Endothelial cell of umbilical vein (primary cell): ENCODE data around the gene ABCG2. TPM values are rescaled to one million over a fixed set of nuclear protein-coding genes. Genes with fewer than 3 reads are reported as not detected.

Source experiments
- BruUV-seq: library from RNA; stranded (reverse); fragments of 400-500 nt; replicated peaks from 2 replicates; lab custom pipeline; 2021; lab: Mats Ljungman, UMichigan
- CTCF ChIA-PET: fragments of 300-600, 350-600 bp; sonication (Branson Sonifier 250); formaldehyde crosslinking; loops from one replicate; lab custom pipeline; 2021; ENCODE audit warnings: antibody characterized with exemption, inconsistent platforms; lab: Charles Lee
- POLR2A ChIA-PET: fragments of 300-600, 350-600 bp; sonication (Branson Sonifier 250); formaldehyde crosslinking; loops from one replicate; lab custom pipeline; 2021; ENCODE audit warnings: antibody characterized with exemption, inconsistent platforms; lab: Charles Lee
- DNase-seq: peaks from one replicate; pipeline ENCODE4 v3.0.0-alpha.2; 2011; ENCODE audit warnings: low read depth, low spot score
- FAIRE-seq: peaks from 2 replicates; lab custom pipeline; 2011; peaks lifted over from hg19 to GRCh38; lab: Jason Lieb, UNC
- H2AFZ ChIP-seq: 2 replicates; pipeline ENCODE4 v1.6.0; 2012; ENCODE audit warnings: low read depth, low read length, control low read depth, inconsistent platforms
- H3K27ac ChIP-seq: 2 replicates; pipeline ENCODE4 v1.5.1; 2011; ENCODE audit warnings: low read depth, mild to moderate bottlenecking, control low read depth, low read length, moderate library complexity; ENCODE audit not compliant: insufficient read depth
- H3K27me3 ChIP-seq, 2 experiments: 2 replicates each; pipeline versions ENCODE4 v1.6.0 to v1.6.1; 2011; ENCODE audit warnings: low read length in 2 of 2, mixed read lengths in 1 of 2; ENCODE audit not compliant: control insufficient read depth in 2 of 2, insufficient read depth in 2 of 2
- H3K36me3 ChIP-seq, 2 experiments: 2 replicates in 1 of 2; 3 replicates in 1 of 2; pipeline ENCODE4 v1.5.1; 2011; ENCODE audit warnings: low read length in 2 of 2, mild to moderate bottlenecking in 1 of 2, moderate library complexity in 1 of 2; ENCODE audit not compliant: control insufficient read depth in 2 of 2, insufficient read depth in 2 of 2; ENCODE audit errors: extremely low read depth in 1 of 2
- H3K4me1 ChIP-seq: 3 replicates; pipeline ENCODE4 v1.5.1; 2011; ENCODE audit warnings: mild to moderate bottlenecking, low read length; ENCODE audit not compliant: control insufficient read depth, insufficient read depth; ENCODE audit errors: extremely low read depth
- H3K4me2 ChIP-seq: 2 replicates; pipeline ENCODE4 v1.6.1; 2011; ENCODE audit warnings: low read length, control low read depth, mixed read lengths; ENCODE audit not compliant: insufficient read depth
- H3K4me3 ChIP-seq, 3 experiments: fragments of 200-600 bp in 1 of 3; sonication (generic), shearing (Covaris generic) in 1 of 3; replicated peaks in 1 of 3; 2 replicates each; pipeline ENCODE4 v1.5.1; 2011 to 2016; ENCODE audit warnings: control low read depth in 3 of 3, low read length in 3 of 3, mild to moderate bottlenecking in 2 of 3, inconsistent platforms in 1 of 3, low read depth in 1 of 3, moderate library complexity in 1 of 3; ENCODE audit not compliant: insufficient read depth in 1 of 3
- H3K79me2 ChIP-seq: 2 replicates; pipeline ENCODE4 v1.6.0; 2012; ENCODE audit warnings: low read length, inconsistent platforms; ENCODE audit not compliant: control insufficient read depth, insufficient read depth
- H3K9ac ChIP-seq: replicated peaks from 2 replicates; pipeline ENCODE3; 2011; ENCODE audit warnings: low read length, control low read depth; ENCODE audit not compliant: insufficient read depth; ENCODE audit errors: extremely low read depth
- H3K9me1 ChIP-seq: replicated peaks from 3 replicates; pipeline ENCODE4 v1.6.0; 2011; ENCODE audit warnings: mild to moderate bottlenecking, low read length; ENCODE audit not compliant: control insufficient read depth, insufficient read depth; ENCODE audit errors: extremely low read depth
- H3K9me3 ChIP-seq: replicated peaks from 2 replicates; pipeline ENCODE4 v1.5.1; 2012; ENCODE audit warnings: low read length, inconsistent platforms; ENCODE audit not compliant: control insufficient read depth, insufficient read depth
- H4K20me1 ChIP-seq: replicated peaks from 2 replicates; pipeline ENCODE3; 2011; ENCODE audit warnings: mild to moderate bottlenecking, low read length; ENCODE audit not compliant: control insufficient read depth, insufficient read depth; ENCODE audit errors: extremely low read depth
- EZH2 ChIP-seq: IDR thresholded peaks from 2 replicates; pipeline ENCODE4 v1.6.1; 2012; ENCODE audit warnings: borderline replicate concordance, low read depth, mild to moderate bottlenecking, moderate library complexity, low read length, inconsistent platforms; ENCODE audit not compliant: severe bottlenecking
- FOS ChIP-seq: IDR thresholded peaks from 2 replicates; pipeline ENCODE4 v1.6.1; 2011; ENCODE audit warnings: mild to moderate bottlenecking, low read length, moderate library complexity, borderline replicate concordance; ENCODE audit not compliant: insufficient read depth
- GATA2 ChIP-seq: IDR thresholded peaks from 2 replicates; pipeline ENCODE4 v1.7.0; 2011; ENCODE audit warnings: low read depth, mild to moderate bottlenecking, moderate library complexity, mixed read lengths, low read length; ENCODE audit not compliant: insufficient read length, insufficient read depth
- JUN ChIP-seq: IDR thresholded peaks from 2 replicates; pipeline ENCODE4 v1.6.1; 2011; ENCODE audit warnings: borderline replicate concordance, low read depth; ENCODE audit not compliant: insufficient read length, insufficient read depth
- MAX ChIP-seq: IDR thresholded peaks from 2 replicates; pipeline ENCODE4 v1.6.1; 2011; ENCODE audit not compliant: insufficient read depth, insufficient read length
- MYC ChIP-seq: IDR thresholded peaks from one replicate; pipeline ENCODE4 v1.6.1; 2011; ENCODE audit warnings: mild to moderate bottlenecking, low read depth, low read length
- POLR2A ChIP-seq: IDR thresholded peaks from 2 replicates; pipeline ENCODE4 v1.6.1; 2012; ENCODE audit warnings: low read depth, mild to moderate bottlenecking, control low read depth, low read length
- POLR2AphosphoS5 ChIP-seq: IDR thresholded peaks from 2 replicates; pipeline ENCODE4 v1.6.1; 2012; ENCODE audit warnings: low read depth, mild to moderate bottlenecking, control low read depth, low read length, moderate library complexity; ENCODE audit not compliant: insufficient read depth
- dilution Hi-C: fragments of 300-500 bp; cut with MboI; formaldehyde crosslinking; loops from one replicate; pipeline ENCODE4 v1.15.0; 2019; ENCODE audit warnings: low sequenced_read_pairs; ENCODE audit not compliant: extremely low pct_ligation_motif_present
- intact Hi-C: fragments of 100-400 bp; cut with micrococcal nuclease; formaldehyde crosslinking; loops from one replicate; pipeline ENCODE4 v1.10.0; 2022
- polyA plus RNA-seq, 4 experiments: library from polyadenylated mRNA; depleted of rRNA in 3 of 4; stranded (reverse) in 3 of 4; unstranded in 1 of 4; fragments of >200 nt; gene quantifications; 2 replicates each; pipeline versions ENCODE4 v1.2.1 to v1.2.3, GENCODE V29; 2011 to 2012; ENCODE audit warnings: missing spikeins in 1 of 4
- total RNA-seq: library from RNA; stranded (reverse); gene quantifications from 2 replicates; pipeline ENCODE4 v1.2.3, GENCODE V29; 2021
- TF ChIP-seq, protein P1 (sequence below), 2 donors: IDR thresholded peaks; 1 replicate in 1 of 2; 2 replicates in 1 of 2; pipeline ENCODE4 v1.5.1; 2011; ENCODE audit warnings: low read length in 2 of 2, mild to moderate bottlenecking in 2 of 2, moderate library complexity in 2 of 2, control low read depth in 1 of 2, inconsistent platforms in 1 of 2, low read depth in 1 of 2; ENCODE audit not compliant: insufficient read depth in 1 of 2; ENCODE audit errors: extremely low read depth in 1 of 2

The ABCG2 gene
- total and polyA plus RNA-seq, 2 donors (not counting 3 experiments of a cell fraction or from before 2014, with no cell fraction given) = 3.4 to 5.0 TPM

DNA sequence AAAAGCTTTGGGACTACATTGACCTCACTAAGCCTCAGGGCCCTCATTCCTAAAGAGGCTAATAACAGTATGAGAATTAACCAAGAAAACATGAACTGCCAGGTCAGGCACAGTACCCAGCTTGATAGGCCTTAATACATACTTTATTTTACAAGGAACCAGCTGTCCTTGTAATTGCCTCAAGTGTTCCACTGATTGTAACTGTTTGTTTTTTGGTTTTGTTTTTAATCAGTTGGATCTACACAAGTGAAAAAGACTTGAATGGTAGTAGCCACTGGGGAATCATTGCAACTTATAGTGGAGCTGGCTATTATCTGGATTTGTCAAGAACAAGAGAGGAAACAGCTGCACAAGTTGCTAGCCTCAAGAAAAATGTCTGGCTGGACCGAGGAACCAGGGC, 115.4 kb downstream of the ABCG2 start:
- DNase-seq = peak; percentile 59
- no TSS peak for BruUV-seq
- intact Hi-C loops (no loop called here), dilution Hi-C loops (no loop called here)
- FAIRE-seq = no peak
- H3K9ac ChIP-seq = no peak overlapping the region
- H3K4me2 ChIP-seq = no peak overlapping the region
- H3K27ac ChIP-seq = no peak overlapping the region
- H4K20me1 ChIP-seq = no peaks in the 10 kb centered on the region
- H2AFZ ChIP-seq = no peak overlapping the region
- ChIA-PET POLR2A (no interaction called here), CTCF (interaction anchor here (1.0 to 2.2 kb wide), 4 partner anchors 10 to 190 kb away, joined by 3 to 8 read pairs (median 5); no protein-coding TSS in a partner anchor)
- no peak overlapping the region for H3K4me3 ChIP-seq
- H3K4me1 ChIP-seq = peaks cover 11% of the 10 kb centered on the region
- peaks cover 21 to 33% of the 10 kb centered on the region in 2 experiments for H3K36me3 ChIP-seq
- H3K79me2 ChIP-seq = no peaks in the 10 kb centered on the region
- no peaks in the 10 kb centered on the region for H3K9me3 ChIP-seq
- TF ChIP-seq FOS = no peak
- no peak for TF ChIP-seq MAX
- TF ChIP-seq MYC = no peak
- no peak for TF ChIP-seq GATA2
- no peak for TF ChIP-seq JUN
- TF ChIP-seq POLR2A = no peak
- TF ChIP-seq EZH2 = no peak
- no peaks in the 10 kb centered on the region for H3K27me3 ChIP-seq
- H3K9me1 ChIP-seq = no peaks in the 10 kb centered on the region

DNA sequence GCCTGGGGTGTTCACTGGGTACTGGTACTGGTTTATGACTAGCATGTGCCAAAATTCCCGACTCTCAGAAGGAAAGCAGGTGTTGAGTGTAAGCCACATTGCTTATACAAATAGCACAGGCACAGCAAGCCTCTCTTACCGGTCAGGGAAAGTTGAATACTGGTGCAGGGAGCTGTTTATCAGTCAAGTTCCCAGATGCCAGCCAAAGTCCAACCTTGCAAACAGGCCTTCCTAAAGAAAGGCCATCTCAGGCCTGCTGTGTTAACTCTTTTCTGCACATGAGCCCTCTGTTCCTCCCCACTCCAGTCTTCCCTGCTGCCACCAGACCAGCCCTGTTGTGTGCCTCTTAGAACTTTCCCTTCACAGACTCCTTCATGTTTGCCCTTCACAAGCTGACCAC, 116.8 kb downstream of the ABCG2 start:
- H3K79me2 ChIP-seq = no peaks in the 10 kb centered on the region
- no peaks in the 10 kb centered on the region for H3K27me3 ChIP-seq
- DNase-seq (no peak), FAIRE-seq (no peak)
- ChIA-PET POLR2A (no interaction called here), CTCF (interaction anchor here (1.0 to 2.2 kb wide), 3 partner anchors 8 to 170 kb away, joined by 3 to 7 read pairs (median 5); no protein-coding TSS in a partner anchor)
- no peaks in the 10 kb centered on the region for H3K9me1 ChIP-seq
- peaks cover 21 to 34% of the 10 kb centered on the region in 2 experiments for H3K36me3 ChIP-seq
- dilution Hi-C loops = no loop called here
- intact Hi-C loops = no loop called here
- BruUV-seq = no TSS peak
- TF ChIP-seq MAX (no peak), POLR2A (no peak), JUN (no peak), MYC (no peak), FOS (no peak), POLR2AphosphoS5 (no peak), EZH2 (no peak), GATA2 (no peak)
- TF ChIP-seq, protein P1, sequence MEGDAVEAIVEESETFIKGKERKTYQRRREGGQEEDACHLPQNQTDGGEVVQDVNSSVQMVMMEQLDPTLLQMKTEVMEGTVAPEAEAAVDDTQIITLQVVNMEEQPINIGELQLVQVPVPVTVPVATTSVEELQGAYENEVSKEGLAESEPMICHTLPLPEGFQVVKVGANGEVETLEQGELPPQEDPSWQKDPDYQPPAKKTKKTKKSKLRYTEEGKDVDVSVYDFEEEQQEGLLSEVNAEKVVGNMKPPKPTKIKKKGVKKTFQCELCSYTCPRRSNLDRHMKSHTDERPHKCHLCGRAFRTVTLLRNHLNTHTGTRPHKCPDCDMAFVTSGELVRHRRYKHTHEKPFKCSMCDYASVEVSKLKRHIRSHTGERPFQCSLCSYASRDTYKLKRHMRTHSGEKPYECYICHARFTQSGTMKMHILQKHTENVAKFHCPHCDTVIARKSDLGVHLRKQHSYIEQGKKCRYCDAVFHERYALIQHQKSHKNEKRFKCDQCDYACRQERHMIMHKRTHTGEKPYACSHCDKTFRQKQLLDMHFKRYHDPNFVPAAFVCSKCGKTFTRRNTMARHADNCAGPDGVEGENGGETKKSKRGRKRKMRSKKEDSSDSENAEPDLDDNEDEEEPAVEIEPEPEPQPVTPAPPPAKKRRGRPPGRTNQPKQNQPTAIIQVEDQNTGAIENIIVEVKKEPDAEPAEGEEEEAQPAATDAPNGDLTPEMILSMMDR (IDR thresholded peaks at IDR 0.05; ENCODE audit: extremely low read depth in 1 of 2, insufficient read depth in 1 of 2, low read depth in 1 of 2, low read length in 2 of 2) = no peak
- H3K27ac ChIP-seq = no peak overlapping the region
- H3K4me1 ChIP-seq = peaks cover 9% of the 10 kb centered on the region
- H3K9me3 ChIP-seq = no peaks in the 10 kb centered on the region
- H3K4me2 ChIP-seq = no peak overlapping the region
- H4K20me1 ChIP-seq = no peaks in the 10 kb centered on the region
- no peak overlapping the region for H2AFZ ChIP-seq
- no peak overlapping the region for H3K4me3 ChIP-seq
- no peak overlapping the region for H3K9ac ChIP-seq
